Measurements from ENCODE around the gene CPEB4.

DNA sequence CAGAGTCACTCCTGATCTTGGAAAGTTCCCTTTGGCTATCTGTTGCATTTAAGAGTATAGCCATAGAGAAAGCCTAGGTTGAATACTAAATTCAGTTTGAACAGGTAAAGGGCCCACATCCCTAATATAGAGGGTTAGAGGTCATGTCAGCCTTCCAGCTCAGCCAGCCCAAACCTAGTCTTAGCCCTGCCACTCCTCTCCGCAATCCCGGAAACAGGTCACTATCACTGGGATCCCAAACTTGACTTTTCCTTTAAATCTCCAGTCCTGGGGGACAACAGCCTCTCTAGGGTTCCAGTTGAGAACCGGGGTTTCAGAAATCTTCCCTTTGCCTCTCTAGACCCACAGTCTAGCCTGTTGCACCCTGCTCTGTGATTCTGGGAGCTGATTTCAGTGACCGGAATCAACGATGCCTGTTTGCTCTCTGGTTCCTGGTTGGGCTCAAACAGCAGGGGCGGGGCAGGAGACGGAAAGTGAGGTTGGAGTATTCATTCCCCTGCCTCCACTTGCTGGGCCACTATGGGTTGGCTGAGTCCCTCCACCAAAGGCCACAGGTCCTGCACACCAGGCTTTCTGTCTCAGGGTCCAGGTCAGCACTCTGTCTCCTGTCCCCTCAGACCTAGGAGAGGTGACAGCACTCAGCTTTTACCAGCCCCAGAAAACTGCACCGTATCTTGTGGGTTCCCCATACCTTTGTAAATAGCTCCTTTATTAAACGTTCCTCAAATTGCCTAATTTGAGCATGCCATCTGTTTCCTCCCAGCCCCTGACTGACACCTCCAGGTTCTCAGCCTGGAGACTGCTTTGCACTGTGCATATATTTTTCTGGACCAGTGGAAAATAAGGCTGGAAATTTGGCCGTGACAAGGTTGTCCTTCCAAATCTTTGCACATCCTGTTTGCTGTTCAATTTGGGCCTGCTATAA lies 23.8 kb upstream of the CPEB4 start:
- TF ChIP-seq, protein P1, sequence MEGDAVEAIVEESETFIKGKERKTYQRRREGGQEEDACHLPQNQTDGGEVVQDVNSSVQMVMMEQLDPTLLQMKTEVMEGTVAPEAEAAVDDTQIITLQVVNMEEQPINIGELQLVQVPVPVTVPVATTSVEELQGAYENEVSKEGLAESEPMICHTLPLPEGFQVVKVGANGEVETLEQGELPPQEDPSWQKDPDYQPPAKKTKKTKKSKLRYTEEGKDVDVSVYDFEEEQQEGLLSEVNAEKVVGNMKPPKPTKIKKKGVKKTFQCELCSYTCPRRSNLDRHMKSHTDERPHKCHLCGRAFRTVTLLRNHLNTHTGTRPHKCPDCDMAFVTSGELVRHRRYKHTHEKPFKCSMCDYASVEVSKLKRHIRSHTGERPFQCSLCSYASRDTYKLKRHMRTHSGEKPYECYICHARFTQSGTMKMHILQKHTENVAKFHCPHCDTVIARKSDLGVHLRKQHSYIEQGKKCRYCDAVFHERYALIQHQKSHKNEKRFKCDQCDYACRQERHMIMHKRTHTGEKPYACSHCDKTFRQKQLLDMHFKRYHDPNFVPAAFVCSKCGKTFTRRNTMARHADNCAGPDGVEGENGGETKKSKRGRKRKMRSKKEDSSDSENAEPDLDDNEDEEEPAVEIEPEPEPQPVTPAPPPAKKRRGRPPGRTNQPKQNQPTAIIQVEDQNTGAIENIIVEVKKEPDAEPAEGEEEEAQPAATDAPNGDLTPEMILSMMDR (IDR thresholded peaks at IDR 0.05; ENCODE audit: insufficient read depth, low read length, poor library complexity, severe bottlenecking): no peak
- TF ChIP-seq EZH2phosphoT487 (conservative IDR thresholded peaks at IDR 0.05; ENCODE audit: low read length): no peak

Data from SU-DHL-6 (cell line).